ENCODE measurements around the gene TOP3B. TPM values are rescaled to one million over a fixed set of nuclear protein-coding genes. Genes with fewer than 3 reads are reported as not detected.

TOP3B gene
- total RNA-seq, 2 experiments from 2014 or later = 45.6 to 51.6 TPM

DNA sequence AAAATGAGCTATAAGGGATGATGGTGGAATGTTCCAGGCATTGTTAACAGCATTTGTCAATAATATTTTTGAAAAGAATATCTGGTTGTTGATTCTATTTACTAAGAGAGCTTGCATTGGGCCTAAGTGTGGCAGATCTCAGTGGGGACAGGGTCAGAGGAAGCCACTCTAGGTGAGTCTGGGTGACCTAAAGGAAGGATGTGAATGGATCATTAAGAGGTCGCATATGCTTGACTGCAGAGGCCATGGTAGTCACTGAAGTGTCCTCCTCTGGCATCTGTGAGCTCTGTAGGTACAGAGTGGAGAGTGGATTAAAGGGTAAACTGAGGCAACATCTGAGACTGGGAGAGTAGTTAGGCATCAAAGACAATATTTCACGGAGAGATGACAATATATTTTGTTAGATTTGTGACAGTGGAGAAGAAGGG is 37.9 kb upstream of the TOP3B start:
- no peak for DNase-seq
- Mint-ChIP-seq H3K27ac (no peak overlapping the region), H3K27me3 (peaks cover 13% of the 10 kb centered on the region), H3K4me1 (peaks cover 2% of the 10 kb centered on the region), H3K9me3 (no peaks in the 10 kb centered on the region), H3K4me3 (no peak overlapping the region), H3K36me3 (ENCODE audit: low read depth) (no peaks in the 10 kb centered on the region)
- POLR2A ChIA-PET = no interaction called here
- CTCF ChIA-PET = no interaction called here

DNA sequence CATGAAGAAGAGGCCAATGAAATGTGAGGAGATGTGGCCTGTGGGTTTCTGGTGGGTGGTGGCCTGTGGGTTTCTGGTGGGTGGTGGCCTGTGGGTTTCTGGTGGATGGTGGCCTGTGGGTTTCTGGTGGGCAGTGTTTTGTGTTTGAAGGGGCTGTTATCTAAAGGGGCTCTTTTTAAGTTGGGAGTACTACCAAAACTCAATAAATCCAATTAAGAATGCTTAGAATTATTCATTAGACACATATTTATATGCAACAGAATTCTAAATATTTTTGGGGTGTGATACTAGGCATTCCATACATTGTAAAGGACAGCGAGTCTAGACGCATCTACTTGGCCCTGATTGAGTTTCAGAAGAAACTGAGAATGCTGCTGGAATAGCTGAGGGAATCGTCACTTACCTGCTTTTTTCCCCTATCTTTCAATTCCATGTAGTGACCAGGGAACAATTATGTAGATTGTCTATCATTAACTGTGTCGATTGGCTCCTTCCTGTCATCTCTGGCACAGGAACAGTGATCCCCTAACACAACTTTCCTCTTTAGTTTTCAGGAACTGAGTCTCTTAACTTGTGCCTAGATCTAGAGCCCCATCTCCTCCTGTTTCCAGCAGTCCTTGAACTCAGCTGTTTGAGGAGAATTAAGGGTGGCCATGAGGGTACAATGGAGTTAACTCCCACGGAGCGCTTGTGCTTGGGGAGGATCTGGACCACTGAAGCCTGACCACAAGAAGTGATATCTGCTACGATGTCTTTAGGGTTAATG is 37.3 kb upstream of the TOP3B start:
- H3K4me3 Mint-ChIP-seq = no peak overlapping the region

DNA sequence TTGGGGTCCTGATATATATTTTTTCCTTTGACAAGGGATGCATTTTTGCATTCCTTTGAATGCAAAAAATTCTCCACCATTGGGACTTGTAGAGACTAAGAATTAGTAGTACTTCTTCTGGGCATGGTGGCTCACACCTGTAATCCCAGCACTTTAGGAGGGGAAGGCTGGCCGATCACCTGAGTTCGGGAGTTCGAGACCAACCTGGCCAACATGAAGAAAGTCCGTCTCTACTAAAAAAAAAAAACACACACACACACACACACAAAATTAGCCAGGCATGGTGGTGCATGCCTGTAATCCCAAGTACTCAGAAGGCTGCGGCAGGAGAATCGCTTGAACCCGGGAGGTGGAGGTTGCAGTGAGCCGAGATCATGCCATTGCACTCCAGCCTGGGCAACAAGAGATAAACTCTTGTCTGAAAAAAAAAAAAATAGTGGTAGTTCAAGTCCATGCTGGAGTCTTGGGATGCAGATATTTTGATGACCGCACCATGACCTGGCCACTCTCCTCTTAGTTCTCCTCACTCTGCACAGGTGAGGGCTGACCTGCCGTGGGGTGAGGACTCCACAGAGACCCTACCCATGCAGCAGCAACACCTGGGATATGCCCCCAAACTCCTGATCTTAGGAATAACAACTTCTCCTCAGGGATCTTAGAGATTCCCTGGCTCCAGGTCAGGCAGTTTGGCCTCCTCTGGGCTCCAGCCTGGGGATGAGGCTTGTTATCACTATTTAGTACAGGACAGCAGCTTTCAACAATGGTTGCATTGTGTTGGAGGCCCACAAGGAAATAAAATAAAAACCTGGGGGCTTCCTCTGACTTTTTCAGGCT is 36.5 kb upstream of the TOP3B start:
- Mint-ChIP-seq H3K4me3 (no peak overlapping the region), H3K36me3 (ENCODE audit: low read depth) (no peaks in the 10 kb centered on the region), H3K27me3 (peaks cover 17% of the 10 kb centered on the region), H3K9me3 (no peaks in the 10 kb centered on the region), H3K27ac (no peak overlapping the region), H3K4me1 (peaks cover 2% of the 10 kb centered on the region)
- POLR2A ChIA-PET = no interaction called here
- CTCF ChIA-PET = no interaction called here
- no peak for DNase-seq

More for the DNA sequence above, 37.3 kb upstream of the TOP3B start:
- H3K27ac Mint-ChIP-seq = no peak overlapping the region
- no peaks in the 10 kb centered on the region for H3K36me3 Mint-ChIP-seq (ENCODE audit: low read depth)
- no peaks in the 10 kb centered on the region for H3K9me3 Mint-ChIP-seq
- ChIA-PET POLR2A (no interaction called here), CTCF (no interaction called here)
- DNase-seq = no peak
- peaks cover 2% of the 10 kb centered on the region for H3K4me1 Mint-ChIP-seq
- H3K27me3 Mint-ChIP-seq = peaks cover 17% of the 10 kb centered on the region

DNA sequence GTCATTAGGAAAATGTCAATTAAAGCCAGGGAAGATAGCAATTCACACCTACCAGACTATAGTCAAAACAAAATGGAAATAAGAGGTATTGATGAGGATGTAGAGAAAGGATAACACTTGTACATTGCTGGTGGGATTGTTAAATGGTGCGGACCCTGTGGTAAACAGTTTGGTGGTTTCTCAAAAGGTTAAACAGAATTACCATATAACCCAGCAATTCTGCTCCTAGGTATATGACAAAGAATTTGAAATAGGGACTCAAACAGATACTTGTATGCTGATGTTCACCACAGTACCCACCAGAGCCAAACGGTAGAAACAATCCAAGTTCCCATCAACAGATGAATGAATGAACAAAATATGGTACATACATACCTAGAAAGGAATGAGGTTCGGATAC is 33.0 kb upstream of the TOP3B start:
- no peak overlapping the region for H3K27ac Mint-ChIP-seq
- CTCF ChIA-PET = interaction anchor here (0.6 kb wide), 1 partner anchor 33 kb away, joined by 3 read pairs; no protein-coding TSS in a partner anchor

DNA sequence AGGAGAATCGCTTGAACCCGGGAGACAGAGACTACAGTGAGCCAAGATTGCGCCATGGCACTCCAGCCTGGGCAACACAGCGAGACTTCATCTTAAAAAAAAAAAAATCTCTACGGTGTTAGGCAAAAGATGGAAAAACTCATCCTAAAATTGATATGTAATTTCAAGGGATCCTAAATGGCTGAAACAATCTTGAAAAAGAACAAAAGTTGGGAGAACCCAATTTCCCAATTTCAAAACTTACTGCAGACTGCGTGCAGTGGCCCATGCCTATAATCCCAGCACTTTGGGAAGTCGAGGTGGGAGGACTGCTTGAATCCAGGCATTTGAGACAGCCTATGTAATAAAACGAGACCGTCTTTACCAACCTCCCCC is 31.7 kb upstream of the TOP3B start:
- Mint-ChIP-seq H3K27ac (no peak overlapping the region), H3K4me3 (no peak overlapping the region), H3K27me3 (peaks cover 18% of the 10 kb centered on the region), H3K9me3 (peaks cover 2% of the 10 kb centered on the region), H3K4me1 (no peaks in the 10 kb centered on the region), H3K36me3 (ENCODE audit: low read depth) (no peaks in the 10 kb centered on the region)
- ChIA-PET POLR2A (no interaction called here), CTCF (no interaction called here)
- no peak for DNase-seq

More for the DNA sequence above, 33.0 kb upstream of the TOP3B start:
- H3K9me3 Mint-ChIP-seq = peaks cover 2% of the 10 kb centered on the region
- POLR2A ChIA-PET = no interaction called here
- no peaks in the 10 kb centered on the region for H3K36me3 Mint-ChIP-seq (ENCODE audit: low read depth)
- H3K4me1 Mint-ChIP-seq = peaks cover 2% of the 10 kb centered on the region
- no peak overlapping the region for H3K4me3 Mint-ChIP-seq
- no peak for DNase-seq
- peaks cover 19% of the 10 kb centered on the region for H3K27me3 Mint-ChIP-seq

DNA sequence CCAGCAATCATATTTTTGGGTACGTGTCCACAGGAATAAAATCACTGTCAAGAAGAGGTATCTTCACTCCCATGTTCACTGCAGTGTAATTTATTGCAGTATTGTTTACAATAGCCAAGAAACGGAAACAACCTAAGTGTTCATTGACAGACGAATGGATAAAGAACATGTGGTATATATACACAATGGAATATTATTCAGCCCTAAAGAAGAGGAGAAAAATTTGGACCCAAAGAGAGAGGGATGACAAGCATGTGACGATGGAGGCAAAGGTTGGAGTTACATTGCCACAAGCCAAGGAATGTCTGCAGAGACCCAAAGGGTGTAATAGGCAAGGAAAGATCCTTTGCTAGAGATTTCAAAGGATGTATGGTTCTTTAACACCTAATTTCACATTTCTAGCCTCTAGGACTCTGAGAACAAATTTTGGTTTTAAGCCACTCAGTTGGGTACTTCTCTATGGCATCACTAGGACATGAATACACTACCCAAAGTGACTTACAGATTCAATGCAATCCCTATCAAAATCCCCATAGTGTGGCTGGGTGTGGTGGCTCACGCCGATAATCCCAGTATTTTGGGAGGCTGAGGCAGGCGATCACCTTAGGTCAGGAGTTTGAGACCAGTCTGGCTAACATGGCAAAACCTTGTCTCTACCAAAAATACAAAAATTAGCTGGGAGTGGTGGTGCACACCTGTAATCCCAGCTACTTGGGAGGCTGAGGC is 31.1 kb upstream of the TOP3B start:
- Mint-ChIP-seq H3K4me3 (no peak overlapping the region), H3K27me3 (peaks cover 23% of the 10 kb centered on the region), H3K27ac (no peak overlapping the region), H3K4me1 (no peaks in the 10 kb centered on the region), H3K36me3 (ENCODE audit: low read depth) (no peaks in the 10 kb centered on the region), H3K9me3 (peaks cover 2% of the 10 kb centered on the region)
- CTCF ChIA-PET = no interaction called here
- DNase-seq = no peak
- POLR2A ChIA-PET = no interaction called here

DNA sequence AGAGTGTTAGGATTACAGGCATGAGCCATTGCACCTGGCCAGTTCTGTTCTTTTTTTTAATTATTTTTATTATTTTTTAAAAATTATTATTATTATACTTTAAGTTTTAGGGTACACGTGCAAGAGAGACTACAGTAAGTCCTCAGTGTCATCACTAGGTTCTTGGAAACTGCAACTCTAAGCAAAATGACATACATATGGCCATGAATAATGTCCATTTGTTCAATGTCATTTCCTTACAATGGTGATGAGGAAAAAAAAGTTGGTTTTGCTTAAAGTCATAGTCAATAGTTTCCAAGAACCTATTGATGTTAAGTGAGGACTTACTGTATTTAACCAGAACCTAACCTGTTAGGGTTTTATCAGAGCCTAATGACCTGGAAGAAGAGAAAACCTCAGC is 29.4 kb upstream of the TOP3B start:
- ChIA-PET CTCF (no interaction called here), POLR2A (no interaction called here)
- Mint-ChIP-seq H3K9me3 (peaks cover 2% of the 10 kb centered on the region), H3K4me3 (no peak overlapping the region), H3K27ac (no peak overlapping the region), H3K36me3 (ENCODE audit: low read depth) (no peaks in the 10 kb centered on the region), H3K4me1 (no peaks in the 10 kb centered on the region), H3K27me3 (peaks cover 17% of the 10 kb centered on the region)
- DNase-seq = no peak

DNA sequence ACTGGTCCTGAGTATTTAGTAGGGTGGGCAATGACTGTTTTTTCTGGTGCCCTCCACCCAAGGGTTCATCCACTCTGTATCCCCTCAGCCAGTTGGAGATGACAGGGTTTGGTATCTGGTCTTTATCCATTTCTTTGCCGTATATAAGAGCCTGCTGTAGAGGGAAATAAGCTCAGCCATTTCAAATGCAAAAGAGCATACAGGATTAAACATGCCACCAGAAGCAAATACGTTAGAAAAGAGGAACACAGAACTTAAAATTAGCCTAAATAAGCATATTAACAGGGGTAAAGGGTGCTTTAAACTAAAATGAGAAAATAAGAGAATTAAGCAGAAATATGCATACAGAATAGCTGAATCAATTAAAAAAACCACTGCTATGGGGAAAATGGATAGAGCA is 27.8 kb upstream of the TOP3B start:
- H3K36me3 Mint-ChIP-seq (ENCODE audit: low read depth) = no peaks in the 10 kb centered on the region
- peaks cover 12% of the 10 kb centered on the region for H3K27me3 Mint-ChIP-seq
- ChIA-PET POLR2A (no interaction called here), CTCF (no interaction called here)
- H3K27ac Mint-ChIP-seq = no peak overlapping the region
- no peaks in the 10 kb centered on the region for H3K4me1 Mint-ChIP-seq
- H3K9me3 Mint-ChIP-seq = peaks cover 2% of the 10 kb centered on the region
- DNase-seq = no peak
- no peak overlapping the region for H3K4me3 Mint-ChIP-seq

DNA sequence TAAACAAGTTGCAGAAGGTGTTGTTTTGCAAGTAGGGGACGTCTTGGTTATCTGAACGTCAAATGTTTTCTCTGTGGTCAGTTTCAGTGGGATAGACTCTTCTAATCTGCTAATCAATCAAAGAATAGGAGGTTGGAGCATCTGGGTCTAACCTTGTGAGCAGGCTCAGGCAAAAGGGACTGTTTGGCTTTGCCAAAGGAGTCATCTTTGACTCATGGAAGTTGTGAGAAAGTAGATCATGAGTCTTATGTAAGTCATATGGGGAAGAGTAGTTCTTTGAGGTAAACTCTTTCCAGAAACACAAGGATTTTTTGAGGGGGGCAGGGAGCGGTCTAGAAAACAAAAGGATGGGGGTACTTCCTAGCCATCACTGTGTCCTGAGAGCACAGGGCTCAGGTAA is 27.1 kb upstream of the TOP3B start:
- CTCF ChIA-PET = no interaction called here
- no peak for DNase-seq
- POLR2A ChIA-PET = no interaction called here
- Mint-ChIP-seq H3K4me3 (no peak overlapping the region), H3K9me3 (peaks cover 2% of the 10 kb centered on the region), H3K27me3 (peaks cover 8% of the 10 kb centered on the region), H3K4me1 (no peaks in the 10 kb centered on the region), H3K27ac (no peak overlapping the region), H3K36me3 (ENCODE audit: low read depth) (no peaks in the 10 kb centered on the region)

DNA sequence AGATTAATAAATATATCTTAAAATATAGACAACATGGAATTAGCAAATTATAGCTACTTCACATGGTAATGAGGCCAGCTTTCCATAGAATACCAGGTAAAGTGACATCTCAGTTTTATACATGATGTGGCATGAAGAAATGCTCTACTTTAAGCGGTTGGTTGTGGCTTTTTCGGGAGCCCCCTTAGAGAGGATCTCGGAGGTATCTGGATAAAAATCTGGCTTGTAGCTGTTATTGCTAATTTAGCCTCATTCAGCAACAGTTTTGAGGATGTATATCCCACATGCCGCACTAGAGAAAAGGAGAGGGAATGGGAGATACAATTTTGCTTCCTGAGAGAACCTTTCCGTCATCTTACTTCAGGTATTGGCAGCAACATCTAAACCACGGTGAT is 24.0 kb upstream of the TOP3B start:
- H3K36me3 Mint-ChIP-seq (ENCODE audit: low read depth) = no peaks in the 10 kb centered on the region
- POLR2A ChIA-PET = no interaction called here
- H3K9me3 Mint-ChIP-seq = no peaks in the 10 kb centered on the region
- peaks cover 13% of the 10 kb centered on the region for H3K27me3 Mint-ChIP-seq
- no peaks in the 10 kb centered on the region for H3K4me1 Mint-ChIP-seq
- no peak for DNase-seq
- CTCF ChIA-PET = no interaction called here
- no peak overlapping the region for H3K27ac Mint-ChIP-seq
- no peak overlapping the region for H3K4me3 Mint-ChIP-seq

DNA sequence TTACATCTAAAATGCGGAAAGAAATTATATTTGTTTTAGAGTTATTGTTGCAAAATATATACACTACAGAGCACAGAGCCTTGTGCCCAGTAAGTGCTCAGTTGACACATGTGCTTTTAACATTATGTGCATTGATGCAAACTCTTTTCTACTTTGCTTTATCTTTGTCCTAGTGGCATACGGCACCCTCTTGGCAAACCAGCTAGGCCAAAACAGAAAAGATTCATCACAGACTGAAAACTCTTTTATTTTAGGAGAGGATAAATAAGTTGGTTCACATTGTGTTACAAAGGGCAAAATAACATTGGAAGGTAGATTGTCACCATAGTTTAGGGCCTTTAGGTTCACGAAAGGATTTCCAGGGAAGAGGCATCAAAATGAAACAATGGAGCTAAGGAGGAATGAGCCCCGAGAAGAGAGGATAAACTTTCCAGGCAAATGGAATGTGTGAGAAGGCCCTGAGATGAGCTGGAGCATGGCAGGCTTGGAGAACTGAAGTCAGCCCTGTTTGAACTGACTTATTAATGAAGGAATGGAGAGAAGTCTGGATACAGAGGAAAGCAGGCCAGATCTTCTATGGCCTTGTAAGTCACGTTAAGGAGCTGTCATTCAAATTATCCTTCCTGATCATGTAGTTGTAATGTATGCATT is 23.5 kb upstream of the TOP3B start:
- CTCF ChIA-PET = interaction anchor here (1.4 kb wide), 1 partner anchor 34 kb away, joined by 4 read pairs; no protein-coding TSS in a partner anchor
- Mint-ChIP-seq H3K36me3 (ENCODE audit: low read depth) (no peaks in the 10 kb centered on the region), H3K4me3 (no peak overlapping the region), H3K4me1 (no peaks in the 10 kb centered on the region), H3K27me3 (peaks cover 18% of the 10 kb centered on the region), H3K27ac (no peak overlapping the region), H3K9me3 (no peaks in the 10 kb centered on the region)
- POLR2A ChIA-PET = no interaction called here
- DNase-seq = no peak

DNA sequence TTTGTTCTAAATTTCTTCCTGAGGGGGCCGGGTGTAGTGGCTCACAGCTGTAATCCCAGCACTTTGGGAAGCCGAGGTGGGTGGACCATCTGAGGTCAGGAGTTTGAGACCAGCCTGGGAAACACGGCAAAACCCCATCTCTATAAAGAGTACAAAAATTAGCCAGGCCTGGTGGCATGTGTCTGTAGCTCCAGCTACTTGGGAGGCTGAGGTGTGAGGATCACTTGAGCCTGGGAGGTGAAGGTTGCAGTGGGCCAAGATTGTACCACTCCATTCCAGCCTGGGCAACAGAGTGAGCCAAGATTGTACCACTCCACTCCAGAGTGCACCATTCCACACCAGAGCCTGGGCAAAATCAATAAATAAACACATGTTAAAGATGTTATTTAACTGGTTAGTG is 20.6 kb upstream of the TOP3B start:
- CTCF ChIA-PET = no interaction called here

DNA sequence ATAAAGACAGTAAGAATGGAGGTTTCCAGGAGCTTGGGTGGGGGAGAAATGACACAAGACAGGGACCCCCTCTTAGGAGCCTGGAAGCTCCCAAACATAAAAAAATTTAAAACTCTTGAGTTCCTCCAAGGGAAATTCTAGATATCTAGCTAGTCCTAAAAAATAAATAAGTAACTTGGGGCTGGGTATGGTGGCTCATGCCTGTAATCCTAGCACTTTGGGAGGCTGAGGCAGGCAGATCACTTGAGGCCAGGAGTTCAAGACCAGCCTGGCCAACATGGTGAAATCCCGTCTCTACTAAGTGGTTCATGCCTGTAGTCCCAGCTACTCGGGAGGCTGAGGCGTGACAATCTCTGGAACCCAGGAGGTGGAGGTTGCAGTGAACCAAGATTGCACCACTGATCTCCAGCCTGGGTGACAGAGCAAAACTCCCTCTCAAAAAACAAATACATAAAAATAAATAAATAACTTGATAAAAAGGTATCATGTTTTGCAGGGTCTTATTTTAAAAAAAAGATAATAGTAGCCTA is 20.0 kb upstream of the TOP3B start:
- POLR2A ChIA-PET = no interaction called here
- CTCF ChIA-PET = no interaction called here
- DNase-seq = no peak
- peaks cover 16% of the 10 kb centered on the region for H3K27me3 Mint-ChIP-seq
- H3K9me3 Mint-ChIP-seq = no peaks in the 10 kb centered on the region
- H3K4me3 Mint-ChIP-seq = no peak overlapping the region
- no peak overlapping the region for H3K27ac Mint-ChIP-seq
- H3K36me3 Mint-ChIP-seq (ENCODE audit: low read depth) = no peaks in the 10 kb centered on the region
- no peaks in the 10 kb centered on the region for H3K4me1 Mint-ChIP-seq

More for the DNA sequence above, 20.6 kb upstream of the TOP3B start:
- Mint-ChIP-seq H3K4me3 (no peak overlapping the region), H3K27me3 (peaks cover 16% of the 10 kb centered on the region), H3K4me1 (no peaks in the 10 kb centered on the region), H3K9me3 (no peaks in the 10 kb centered on the region), H3K27ac (no peak overlapping the region), H3K36me3 (ENCODE audit: low read depth) (no peaks in the 10 kb centered on the region)
- no peak for DNase-seq
- POLR2A ChIA-PET = no interaction called here

All from activated CD4-positive, alpha-beta T cell treated with anti-CD3 and anti-CD28 coated beads, Interleukin-2, amount 10 ng/mL, durations not matched to agents 7 days and 5 days (primary cell).